HPDE6-E6E7 (cell line): ENCODE data around the gene MAGI2.

ENCODE experiments used
- DNase-seq: peaks from one replicate; pipeline ENCODE4 v3.0.0; 2011; ENCODE audit warnings: missing footprints; ENCODE audit errors: extremely low spot score

The MAGI2 gene

DNA sequence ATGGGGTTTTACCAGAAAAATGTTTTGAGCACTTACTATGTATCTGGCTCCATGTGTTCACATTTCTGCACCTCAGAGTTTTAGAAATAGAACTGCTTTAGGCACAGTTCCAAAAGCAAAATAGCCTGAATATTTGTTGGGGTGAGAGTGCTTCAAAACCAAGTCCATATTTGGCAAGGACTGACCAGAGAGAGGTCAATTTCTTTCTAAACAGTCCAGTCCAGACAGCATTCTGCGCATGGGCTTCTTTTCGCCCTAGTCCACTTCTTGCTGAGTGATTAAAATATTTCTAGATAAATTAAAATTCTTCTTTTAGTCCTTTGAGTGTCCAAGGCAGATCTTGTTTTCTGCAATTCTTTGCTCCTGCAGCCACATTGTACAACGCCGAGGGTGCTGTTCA lies 1227.9 kb downstream of the MAGI2 start:
- no peak for DNase-seq

GRCh38 chr7:78224923-78225322 lies 1228.5 kb downstream of the MAGI2 start:
- DNase-seq = no peak

- no peak for DNase-seq
Observed at GRCh38 chr7:78223598-78223997, 1229.9 kb downstream of the MAGI2 start.

GRCh38 chr7:78222001-78222751 lies 1231.3 kb downstream of the MAGI2 start:
- DNase-seq = no peak

GRCh38 chr7:78220754-78221153 lies 1232.7 kb downstream of the MAGI2 start:
- DNase-seq = no peak

- no peak for DNase-seq
Observed at GRCh38 chr7:78218876-78219275, 1234.6 kb downstream of the MAGI2 start.

DNA sequence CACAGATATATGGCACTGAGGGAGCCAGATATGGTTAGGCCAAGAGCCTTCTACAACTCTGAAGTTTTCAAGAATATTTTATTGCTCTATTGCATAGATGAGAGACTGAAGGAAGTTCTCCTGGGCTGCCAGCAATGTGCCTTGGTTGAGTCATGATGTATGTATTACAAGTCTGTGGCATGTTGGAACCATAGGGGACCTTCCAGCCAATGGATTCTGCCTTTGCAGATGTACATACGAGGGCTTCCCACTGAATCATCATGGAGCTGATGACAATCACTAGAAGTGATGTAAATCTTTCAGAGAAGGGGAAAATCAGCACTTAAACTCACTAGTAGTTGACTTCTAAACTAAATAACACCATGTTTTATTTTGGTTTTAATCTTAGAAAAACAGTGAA lies 1235.4 kb downstream of the MAGI2 start:
- no peak for DNase-seq

DNA sequence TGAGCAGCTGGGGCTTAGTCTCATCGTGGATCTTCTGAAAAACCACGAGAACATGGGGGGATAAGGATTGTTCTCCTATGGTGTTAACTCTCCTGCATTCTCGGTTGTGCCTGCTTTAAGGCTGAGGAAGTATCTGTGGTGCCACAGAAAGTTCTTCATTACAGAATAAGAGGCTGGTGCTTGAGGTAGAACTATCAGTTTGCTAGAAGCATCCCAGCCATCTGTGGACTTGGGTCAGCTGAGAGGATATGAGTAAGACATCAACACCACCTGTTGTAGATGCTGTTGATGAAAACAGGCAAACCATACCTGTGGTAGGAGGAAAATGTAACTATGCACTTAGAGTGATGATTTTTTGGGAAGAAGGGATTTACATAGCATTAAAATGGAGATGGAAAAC lies 1238.3 kb downstream of the MAGI2 start:
- DNase-seq = no peak

GRCh38 chr7:78213402-78213801 lies 1240.1 kb downstream of the MAGI2 start:
- no peak for DNase-seq

GRCh38 chr7:78212476-78213060 lies 1240.9 kb downstream of the MAGI2 start:
- DNase-seq = no peak

DNA sequence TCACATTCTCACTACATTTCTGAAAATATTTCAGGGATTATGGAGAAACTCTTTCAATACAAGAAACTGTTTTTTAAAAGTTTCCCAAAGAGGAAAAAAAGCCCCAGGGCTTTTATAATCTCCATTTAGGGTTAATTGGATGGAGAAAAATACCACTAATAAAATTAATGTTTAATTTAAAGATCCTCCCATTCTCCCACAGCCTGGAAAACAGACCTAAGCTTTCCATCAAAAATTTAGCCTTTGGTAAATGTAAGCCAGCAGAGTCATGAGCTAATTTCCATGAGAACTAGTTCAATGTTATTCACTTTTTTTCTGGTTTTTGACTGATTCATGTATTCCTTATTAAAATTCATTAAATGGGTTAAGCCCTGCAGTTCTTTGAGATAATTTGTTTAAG lies 1246.2 kb downstream of the MAGI2 start:
- no peak for DNase-seq

- no peak for DNase-seq
Observed at GRCh38 chr7:78206769-78207168, 1246.7 kb downstream of the MAGI2 start.

DNA sequence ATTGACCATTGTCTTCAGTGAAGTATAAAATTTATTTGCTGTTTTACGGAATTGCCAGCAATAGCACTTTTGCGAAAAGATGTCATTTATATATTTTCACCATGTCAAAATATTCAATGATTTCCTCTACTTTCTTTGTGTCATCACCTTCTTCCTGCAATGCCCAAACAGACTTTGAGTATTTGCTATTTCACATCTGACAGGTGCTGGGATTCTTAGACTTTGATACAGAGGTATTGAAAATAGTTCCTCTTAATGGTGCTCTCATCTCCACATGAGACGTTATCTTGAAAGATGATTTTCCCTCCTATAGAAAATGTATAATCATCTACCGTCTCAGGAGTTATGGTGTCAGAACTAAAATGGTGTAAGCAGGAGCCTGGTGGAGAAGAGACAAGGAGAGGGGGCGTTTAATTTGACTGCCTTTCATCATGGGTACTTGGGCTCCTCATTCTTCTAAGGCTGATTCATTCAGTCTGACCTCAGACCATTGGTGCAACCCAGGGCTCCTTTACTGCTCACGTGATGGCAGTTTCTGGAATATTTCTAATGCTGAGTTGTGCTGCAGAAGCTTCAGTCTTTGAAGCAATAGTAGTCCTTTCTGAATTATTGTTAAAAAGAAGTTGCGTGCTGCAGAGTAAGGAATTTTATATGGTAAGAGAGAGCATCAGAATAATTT lies 1250.3 kb downstream of the MAGI2 start:
- no peak for DNase-seq

DNA sequence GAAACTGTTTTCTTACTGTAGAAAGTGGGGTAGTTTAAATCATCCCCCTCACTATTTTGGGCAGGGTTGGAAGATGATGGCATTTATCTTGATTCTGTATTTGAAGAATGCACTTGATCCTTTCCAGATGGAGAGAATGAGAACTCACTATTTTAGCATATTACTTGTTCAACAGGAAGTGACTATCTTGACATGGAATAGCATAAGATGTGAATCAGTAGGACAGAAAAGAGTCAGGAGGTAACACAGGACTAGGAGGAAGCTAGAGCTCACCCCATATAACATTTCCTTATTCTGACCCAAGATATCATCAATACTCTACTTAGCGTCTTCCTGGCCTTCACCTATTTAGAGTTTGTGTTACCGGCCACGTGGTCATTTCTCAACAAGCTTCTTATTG lies 1254.7 kb downstream of the MAGI2 start:
- no peak for DNase-seq

DNA sequence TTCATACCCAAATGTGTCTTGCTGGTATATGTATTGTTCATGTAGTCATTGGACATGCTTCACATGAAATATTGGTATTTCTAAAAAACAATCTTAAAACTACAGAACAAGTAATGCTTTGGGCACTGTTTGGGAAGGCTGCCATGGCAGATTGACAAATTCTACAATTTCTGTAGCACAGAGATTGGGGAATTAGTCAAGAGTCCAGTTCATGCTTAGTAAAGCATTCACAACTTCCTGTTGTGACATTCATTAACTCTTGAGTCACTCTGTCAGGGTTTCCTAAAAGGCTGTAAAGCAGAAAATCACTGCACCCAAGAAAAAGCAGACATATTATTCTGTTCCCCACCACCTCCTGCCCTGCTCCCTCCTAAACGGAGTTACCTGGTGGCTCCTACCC lies 1256.0 kb downstream of the MAGI2 start:
- DNase-seq = no peak

DNA sequence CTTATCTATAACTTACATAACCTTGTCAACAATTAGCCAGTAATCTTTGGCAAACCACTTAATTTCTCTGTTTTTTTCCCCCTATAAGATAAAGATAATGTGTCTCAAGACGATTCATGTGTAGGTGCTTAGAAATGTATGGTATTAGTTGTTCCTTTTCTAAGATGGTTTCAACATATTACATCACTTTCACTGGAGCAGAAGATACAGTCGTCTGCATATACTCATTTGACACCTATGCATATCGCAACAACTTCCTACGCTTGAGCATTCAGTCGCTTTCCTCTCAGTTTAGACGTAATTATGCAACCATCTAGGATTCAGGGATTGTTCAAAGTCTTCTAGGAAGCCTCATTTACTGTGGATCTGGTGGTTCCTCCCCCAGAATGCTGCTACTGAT lies 1258.2 kb downstream of the MAGI2 start:
- no peak for DNase-seq

GRCh38 chr7:78194611-78195010 lies 1258.9 kb downstream of the MAGI2 start:
- DNase-seq = no peak

DNA sequence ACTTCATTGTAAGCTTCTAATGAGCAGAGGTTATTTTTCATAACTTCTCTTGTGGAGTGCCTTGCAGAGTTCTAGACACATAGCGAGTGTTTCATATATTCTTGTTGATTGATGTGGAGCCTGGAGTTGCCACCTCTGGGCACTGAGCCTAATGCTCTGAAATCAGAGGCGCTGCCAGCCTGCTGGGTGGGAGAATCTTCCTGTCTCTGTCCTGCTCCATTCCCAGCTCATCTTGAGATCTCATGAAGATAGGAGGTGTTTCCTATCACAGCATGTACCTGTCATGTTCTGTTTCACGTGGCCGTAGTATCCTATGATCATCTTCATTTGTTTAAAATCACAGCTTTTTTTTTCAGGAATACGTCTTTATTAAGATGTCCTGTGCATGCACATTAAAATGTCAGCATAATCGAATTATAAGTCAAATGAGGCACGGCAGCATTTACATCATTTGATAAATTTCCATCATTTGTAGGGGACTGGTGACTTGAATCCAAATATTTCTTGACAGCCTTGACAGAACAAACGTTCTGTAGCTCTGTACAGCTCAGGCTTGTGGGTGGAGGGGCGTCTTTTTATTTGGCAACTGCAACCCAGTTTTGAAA lies 1261.9 kb downstream of the MAGI2 start:
- no peak for DNase-seq

DNA sequence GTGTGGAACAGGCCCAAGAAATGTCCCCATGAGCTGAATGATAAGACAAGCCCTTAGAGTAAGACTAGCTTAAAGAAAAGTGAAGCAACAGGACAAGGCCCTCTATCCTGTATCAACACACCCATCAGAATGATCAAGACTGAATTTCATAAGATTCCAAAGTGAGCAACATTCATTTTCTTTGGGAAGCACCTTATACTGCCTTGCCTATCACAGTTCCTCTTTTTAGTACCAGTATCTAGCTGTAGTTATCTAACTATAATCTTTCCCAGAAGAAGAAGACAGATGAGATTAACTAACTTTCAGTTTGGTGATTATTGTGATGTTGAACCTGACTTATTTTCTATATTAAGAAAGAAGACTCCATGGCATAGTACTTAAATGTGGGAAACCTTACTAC lies 1263.7 kb downstream of the MAGI2 start:
- DNase-seq = no peak

DNA sequence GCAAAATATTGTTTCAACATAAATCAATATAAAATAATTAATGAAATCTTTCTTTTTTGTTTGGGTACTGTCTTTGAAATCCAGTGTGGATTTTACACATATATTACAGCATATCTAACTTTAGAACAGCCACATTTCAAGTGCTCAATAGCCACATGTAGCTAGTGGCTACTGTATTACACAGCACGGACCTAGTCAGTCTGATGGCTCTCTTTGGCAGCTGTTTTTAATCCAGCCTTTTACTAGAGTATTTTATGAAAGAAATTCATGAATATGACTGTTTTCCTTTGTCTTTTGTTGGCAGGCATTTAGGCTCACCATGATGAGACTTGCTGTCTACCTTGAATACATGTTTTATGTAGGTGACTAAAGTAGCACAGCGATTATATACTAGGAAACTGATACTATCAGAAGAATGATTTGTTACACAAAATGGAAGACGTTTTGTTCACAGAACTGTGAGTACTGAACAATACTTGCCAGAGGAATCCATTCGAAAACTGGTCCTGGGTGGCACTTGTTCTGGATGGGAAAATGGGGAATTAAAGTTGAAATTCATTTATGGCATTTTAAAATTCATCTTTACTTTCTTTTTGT lies 1268.2 kb downstream of the MAGI2 start:
- DNase-seq = no peak

DNA sequence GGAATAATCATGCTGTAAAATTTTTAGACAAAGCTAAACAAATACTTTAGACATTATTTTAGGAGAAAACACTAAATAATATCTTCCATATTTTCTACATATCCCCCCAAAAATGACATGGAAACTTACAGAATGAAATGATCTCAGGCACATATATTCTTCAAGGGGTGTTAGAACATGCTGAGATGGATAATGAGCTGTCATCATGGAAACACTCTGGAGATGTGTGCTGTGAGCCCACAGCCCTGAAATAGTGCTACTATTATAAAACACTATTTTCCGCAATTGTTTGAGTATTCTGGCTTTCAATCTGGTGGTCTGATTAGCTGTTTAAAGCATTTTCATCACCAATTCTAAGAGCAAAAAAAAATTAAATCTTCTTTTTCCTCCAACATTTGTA lies 1269.2 kb downstream of the MAGI2 start:
- no peak for DNase-seq

GRCh38 chr7:78179827-78180477 lies 1273.5 kb downstream of the MAGI2 start:
- no peak for DNase-seq
